ENCODE results near the gene RARRES2.
"Not testable (repeated sequence)": the region's sequence is repeated elsewhere in the genome, so short reads cannot be mapped to it uniquely, and the experiment has no call there.

The RARRES2 gene

GRCh38 chr7:150313870-150314269 is 27.6 kb downstream of the RARRES2 start:
- DNase-seq, result no peak

GRCh38 chr7:150313367-150313809 is 28.0 kb downstream of the RARRES2 start:
- no peak for DNase-seq

- DNase-seq, result not testable (repeated sequence)
Measured at GRCh38 chr7:150312649-150313366, 28.6 kb downstream of the RARRES2 start.

- DNase-seq, result no peak
Measured at GRCh38 chr7:150311711-150312110, 29.7 kb downstream of the RARRES2 start.

- no peak for DNase-seq
Measured at GRCh38 chr7:150311146-150311545, 30.3 kb downstream of the RARRES2 start.

GRCh38 chr7:150308575-150308974 is 32.9 kb downstream of the RARRES2 start:
- no peak for DNase-seq

GRCh38 chr7:150307904-150308303 is 33.5 kb downstream of the RARRES2 start:
- no peak for DNase-seq

GRCh38 chr7:150307129-150307528 is 34.3 kb downstream of the RARRES2 start:
- no peak for DNase-seq

- not testable (repeated sequence) for DNase-seq
Measured at GRCh38 chr7:150306377-150306776, 35.1 kb downstream of the RARRES2 start.

GRCh38 chr7:150305903-150306284 is 35.5 kb downstream of the RARRES2 start:
- not testable (repeated sequence) for DNase-seq

- DNase-seq, result not testable (repeated sequence)
Measured at GRCh38 chr7:150305259-150305902, 36.0 kb downstream of the RARRES2 start.

- not testable (repeated sequence) for DNase-seq
Measured at GRCh38 chr7:150304499-150305258, 36.8 kb downstream of the RARRES2 start.

GRCh38 chr7:150302908-150303310 is 38.5 kb downstream of the RARRES2 start:
- not testable (repeated sequence) for DNase-seq

- DNase-seq, result not testable (repeated sequence)
Measured at GRCh38 chr7:150297978-150298377, 43.5 kb downstream of the RARRES2 start.

GRCh38 chr7:150296802-150297201 is 44.6 kb downstream of the RARRES2 start:
- DNase-seq, result not testable (repeated sequence)

- DNase-seq, result not testable (repeated sequence)
Measured at GRCh38 chr7:150295614-150296013, 45.8 kb downstream of the RARRES2 start.

- not testable (repeated sequence) for DNase-seq
Measured at GRCh38 chr7:150295027-150295426, 46.4 kb downstream of the RARRES2 start.

- not testable (repeated sequence) for DNase-seq
Measured at GRCh38 chr7:150290317-150290716, 51.1 kb downstream of the RARRES2 start.

GRCh38 chr7:150288816-150289215 is 52.6 kb downstream of the RARRES2 start:
- not testable (repeated sequence) for DNase-seq
